ENCODE measurements around the gene ULK4.

ULK4 gene

DNA sequence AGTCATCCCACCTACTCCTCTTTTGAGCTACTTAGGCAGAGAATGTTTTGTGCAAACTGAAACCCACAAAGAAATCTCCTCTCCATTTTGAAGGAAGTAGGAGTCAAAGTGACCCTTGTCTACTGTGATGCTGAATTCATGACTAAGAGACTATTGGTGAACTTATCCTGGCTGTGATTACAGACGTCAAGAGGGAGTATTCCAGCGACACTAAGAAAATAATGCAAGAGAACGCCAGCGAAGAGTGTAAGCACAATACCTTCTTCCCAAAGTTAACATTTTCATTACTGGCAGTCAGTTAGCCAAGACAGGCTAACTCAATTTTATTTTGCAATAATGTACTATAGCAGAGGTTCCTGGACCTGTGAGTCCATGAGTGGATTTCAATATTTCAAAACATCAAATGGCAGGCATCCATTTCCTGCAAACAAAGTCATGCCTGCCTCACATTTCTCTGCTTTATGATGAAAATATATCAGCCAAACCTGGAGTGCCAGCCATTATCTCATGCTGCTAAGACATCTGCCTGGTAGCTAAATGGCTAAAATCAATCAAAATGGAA lies 703.6 kb downstream of the ULK4 start:
- TF ChIP-seq, protein P1, sequence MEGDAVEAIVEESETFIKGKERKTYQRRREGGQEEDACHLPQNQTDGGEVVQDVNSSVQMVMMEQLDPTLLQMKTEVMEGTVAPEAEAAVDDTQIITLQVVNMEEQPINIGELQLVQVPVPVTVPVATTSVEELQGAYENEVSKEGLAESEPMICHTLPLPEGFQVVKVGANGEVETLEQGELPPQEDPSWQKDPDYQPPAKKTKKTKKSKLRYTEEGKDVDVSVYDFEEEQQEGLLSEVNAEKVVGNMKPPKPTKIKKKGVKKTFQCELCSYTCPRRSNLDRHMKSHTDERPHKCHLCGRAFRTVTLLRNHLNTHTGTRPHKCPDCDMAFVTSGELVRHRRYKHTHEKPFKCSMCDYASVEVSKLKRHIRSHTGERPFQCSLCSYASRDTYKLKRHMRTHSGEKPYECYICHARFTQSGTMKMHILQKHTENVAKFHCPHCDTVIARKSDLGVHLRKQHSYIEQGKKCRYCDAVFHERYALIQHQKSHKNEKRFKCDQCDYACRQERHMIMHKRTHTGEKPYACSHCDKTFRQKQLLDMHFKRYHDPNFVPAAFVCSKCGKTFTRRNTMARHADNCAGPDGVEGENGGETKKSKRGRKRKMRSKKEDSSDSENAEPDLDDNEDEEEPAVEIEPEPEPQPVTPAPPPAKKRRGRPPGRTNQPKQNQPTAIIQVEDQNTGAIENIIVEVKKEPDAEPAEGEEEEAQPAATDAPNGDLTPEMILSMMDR (conservative IDR thresholded peaks at IDR 0.05): no peak
- no peak overlapping the region for H3K27ac ChIP-seq

DNA sequence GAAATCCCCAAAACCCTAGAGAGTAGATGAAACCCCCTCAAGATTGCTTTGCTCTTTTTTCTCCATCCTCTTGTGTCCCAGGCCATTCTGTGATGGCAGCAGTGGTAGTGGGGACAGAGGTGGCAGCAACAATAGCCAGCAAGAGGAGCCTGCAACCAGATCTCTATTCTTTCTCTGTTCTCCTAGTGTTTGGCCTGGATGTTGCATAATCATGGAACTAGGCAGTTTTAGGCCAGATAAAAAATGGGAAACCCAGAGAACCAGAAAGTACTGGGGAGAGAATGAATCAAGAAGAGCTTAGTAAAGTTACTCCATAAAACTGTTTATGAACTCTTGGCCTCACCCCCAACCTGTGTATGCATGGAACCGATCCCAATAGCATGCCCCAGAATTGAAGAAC lies 710.3 kb downstream of the ULK4 start:
- peak overlapping the region; percentile 32 for H3K27ac ChIP-seq
- TF ChIP-seq, protein P1 (conservative IDR thresholded peaks at IDR 0.05): no peak

DNA sequence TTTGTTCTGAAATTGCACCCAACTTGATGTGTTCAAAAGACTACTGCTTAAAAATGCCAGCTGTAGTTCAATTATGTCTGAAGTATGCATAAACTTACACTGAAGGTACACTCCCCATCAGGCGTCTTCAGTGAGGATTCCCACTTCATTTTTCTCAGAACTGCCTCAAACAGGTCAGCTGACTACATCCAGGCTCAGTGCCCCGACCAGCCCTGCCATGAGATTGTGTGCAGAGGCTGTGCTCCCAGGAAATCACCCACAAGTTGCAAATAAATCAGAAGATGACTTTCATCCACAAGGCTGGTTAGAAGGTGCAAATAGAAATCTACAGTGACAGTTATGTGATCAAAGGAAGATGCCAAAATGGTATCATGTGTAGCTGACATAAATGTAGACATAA lies 711.1 kb downstream of the ULK4 start:
- peak overlapping the region; percentile 32 for H3K27ac ChIP-seq
- TF ChIP-seq, protein P1 (conservative IDR thresholded peaks at IDR 0.05): no peak

DNA sequence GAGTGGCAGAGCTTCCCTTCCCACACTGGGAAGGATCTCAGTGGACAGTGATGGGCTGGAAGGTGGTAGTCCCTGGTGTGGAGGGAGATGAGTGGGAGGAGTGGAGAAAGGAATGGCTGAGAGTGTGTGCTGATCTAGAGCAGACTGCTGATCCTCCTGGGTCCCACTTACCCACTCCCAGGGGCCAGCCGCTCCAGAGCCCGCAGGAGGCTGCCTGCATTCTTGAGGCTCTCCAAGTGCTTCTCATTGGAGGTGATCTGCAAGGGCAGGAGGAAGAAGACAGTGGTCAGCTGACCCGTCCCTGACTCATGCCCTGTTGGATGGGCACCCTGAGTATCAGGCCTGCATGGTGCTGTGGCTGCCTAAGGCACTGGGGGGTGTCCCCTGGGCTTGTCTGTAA lies 712.6 kb downstream of the ULK4 start:
- H3K27ac ChIP-seq: no peak overlapping the region
- TF ChIP-seq, protein P1 (conservative IDR thresholded peaks at IDR 0.05): no peak

DNA sequence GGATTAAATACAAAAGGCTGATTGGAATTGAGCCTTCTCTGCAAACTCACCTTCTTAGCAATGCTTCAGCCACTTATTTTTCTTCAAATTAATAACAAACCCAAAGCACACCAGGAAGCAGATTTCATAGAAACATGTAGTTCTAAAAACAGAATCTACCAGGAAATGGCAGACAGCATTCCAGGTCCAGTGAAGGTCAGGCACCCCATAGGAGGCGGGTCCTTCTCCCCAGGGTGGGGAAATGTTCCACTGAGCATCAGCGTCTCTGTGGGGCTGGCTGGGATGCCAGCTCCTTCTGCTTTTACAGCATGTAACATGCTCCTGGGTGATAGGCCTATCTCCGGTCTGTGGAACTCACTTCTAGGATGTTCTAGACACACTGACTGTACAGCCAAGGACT lies 713.4 kb downstream of the ULK4 start:
- H3K27ac ChIP-seq: no peak overlapping the region
- TF ChIP-seq, protein P1 (conservative IDR thresholded peaks at IDR 0.05): no peak

DNA sequence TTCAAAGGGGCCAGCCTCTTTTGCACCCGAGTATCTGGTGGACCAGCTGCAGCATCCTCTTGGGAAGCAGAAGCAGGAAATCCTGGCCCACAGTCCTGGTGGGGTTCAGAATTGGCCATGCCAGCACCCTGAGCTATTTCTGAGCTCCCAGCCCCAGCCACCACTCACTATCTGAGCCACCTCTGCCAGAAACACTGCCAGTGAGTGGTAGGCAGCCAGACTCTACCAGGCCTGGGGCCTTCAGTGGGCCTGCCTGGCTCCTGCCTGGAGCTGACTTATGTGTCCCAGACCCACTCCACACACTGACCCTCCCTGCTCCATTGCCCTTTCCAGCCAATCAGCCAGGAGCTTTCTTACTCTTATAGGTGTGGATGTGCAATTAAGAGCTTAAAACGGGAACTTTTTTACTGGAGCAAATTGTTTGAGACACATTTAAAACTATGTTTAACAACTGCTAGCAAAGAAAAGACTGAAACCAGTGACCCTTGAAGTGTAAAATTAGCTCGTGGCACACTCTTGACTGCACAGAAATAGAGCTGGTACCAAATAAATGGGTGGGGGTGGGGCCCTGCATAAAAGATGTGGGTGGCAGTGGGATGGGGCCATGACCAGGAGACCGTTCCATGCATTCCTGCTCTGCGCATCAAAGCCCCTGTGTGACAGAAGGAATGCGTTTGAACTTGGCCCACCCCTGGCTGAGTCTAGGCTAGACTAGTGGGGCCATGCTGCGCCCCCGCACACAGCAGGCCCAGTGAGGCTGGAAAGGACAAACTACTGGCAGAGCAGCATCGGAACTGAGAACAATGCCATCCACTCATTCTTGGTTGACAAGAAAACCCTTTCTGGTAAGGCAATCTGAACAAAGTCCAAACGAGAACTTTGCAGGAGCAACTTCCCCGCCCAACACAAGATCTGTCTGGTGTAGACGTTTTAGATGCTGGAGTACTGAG lies 714.6 kb downstream of the ULK4 start:
- H3K27ac ChIP-seq: no peak overlapping the region
- TF ChIP-seq, protein P1 (conservative IDR thresholded peaks at IDR 0.05): no peak

DNA sequence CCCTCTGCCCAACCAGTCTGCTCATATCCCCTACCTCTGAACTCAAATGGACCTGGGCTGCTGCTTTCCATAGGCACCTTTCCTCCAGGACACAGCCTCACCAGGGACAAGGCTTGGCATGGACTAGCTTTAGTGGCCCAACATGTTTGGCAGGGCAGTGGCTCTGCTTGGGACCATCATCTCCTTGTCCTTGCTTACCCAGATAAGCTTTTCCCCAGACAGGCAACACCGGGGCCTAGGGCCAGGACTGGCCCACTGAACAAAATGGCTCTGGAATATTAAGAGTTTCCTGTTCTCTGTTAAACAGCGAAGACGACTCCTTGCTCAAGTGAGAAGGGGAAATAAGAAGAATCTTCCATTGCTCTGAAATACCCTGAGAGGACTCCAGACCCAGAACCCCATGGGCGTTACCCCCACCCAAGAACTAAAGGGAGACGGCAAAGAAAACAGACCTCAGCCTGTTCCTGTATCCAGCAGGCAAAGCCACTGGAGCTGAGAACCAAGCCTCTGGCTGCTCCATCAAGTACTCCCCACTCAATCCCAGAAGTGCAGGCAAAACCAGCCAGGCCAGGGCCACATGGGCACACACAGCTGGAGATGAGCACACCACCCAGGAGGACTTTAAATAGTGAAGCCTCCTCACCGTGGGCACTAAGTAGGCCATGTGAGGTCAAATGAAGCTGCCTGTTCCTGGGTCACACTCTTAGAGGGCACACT lies 717.1 kb downstream of the ULK4 start:
- no peak overlapping the region for H3K27ac ChIP-seq
- TF ChIP-seq, protein P1 (conservative IDR thresholded peaks at IDR 0.05): no peak

All from VCaP (cell line).